Measurements from ENCODE around the gene S100A1. TPM values are rescaled to one million over a fixed set of nuclear protein-coding genes. Genes with fewer than 3 reads are reported as not detected.

The S100A1 gene
- total and polyA plus RNA-seq, 4 donors, result 0.31 to 1.8 (median 0.91) TPM; not detected in 1

DNA sequence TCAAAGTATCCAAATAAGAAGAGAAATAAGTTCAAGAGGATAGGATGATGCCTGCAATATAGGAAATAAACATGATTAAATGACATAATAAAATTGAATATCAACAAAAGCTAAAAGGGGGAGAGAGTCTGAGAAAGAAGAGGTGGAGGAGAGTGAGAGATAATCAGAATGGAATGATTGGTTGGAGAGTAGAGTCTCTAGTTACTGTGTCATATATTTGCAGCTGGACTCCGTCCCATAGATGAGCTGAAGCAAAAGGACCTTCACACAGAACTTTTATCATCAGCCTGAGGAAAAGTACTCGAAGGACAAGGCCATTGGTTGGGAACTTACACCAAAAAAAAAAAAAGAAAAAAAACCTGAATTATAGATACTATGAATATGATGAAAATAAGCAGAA is 39.8 kb upstream of the S100A1 start:
- Histone ChIP-seq H3K4me3 (no peak overlapping the region), H3K4me1 (ENCODE audit: control insufficient read depth in 5 of 5, insufficient read depth in 5 of 5, low read length in 5 of 5) (peaks cover 0 to 5% (median 0%) of the 10 kb centered on the region in 5 donors), H3K9me3 (ENCODE audit: control insufficient read depth in 4 of 4, insufficient read depth in 3 of 4, low read length in 3 of 4) (no peaks in the 10 kb centered on the region), H3K27me3 (ENCODE audit: control insufficient read depth in 3 of 3, insufficient read depth in 3 of 3, low read length in 2 of 3) (no peaks in the 10 kb centered on the region), H3K9ac (ENCODE audit: insufficient read depth in 1 of 2, low read length in 2 of 2) (no peak overlapping the region), H3K27ac (ENCODE audit: low read depth in 1 of 2, low read length in 1 of 2) (no peak overlapping the region), H3K36me3 (ENCODE audit: control insufficient read depth in 4 of 4, insufficient read depth in 4 of 4, low read length in 4 of 4) (peaks cover 0 to 2% (median 0%) of the 10 kb centered on the region in 4 donors)
- WGBS, 2 donors, result 91 to 92% methylated on average over 2 of the region's 2 CpGs
- DNase-seq (no peak), ATAC-seq (ENCODE audit: insufficient read depth, low FRiP score) (no peak)
- TF ChIP-seq, protein P1, sequence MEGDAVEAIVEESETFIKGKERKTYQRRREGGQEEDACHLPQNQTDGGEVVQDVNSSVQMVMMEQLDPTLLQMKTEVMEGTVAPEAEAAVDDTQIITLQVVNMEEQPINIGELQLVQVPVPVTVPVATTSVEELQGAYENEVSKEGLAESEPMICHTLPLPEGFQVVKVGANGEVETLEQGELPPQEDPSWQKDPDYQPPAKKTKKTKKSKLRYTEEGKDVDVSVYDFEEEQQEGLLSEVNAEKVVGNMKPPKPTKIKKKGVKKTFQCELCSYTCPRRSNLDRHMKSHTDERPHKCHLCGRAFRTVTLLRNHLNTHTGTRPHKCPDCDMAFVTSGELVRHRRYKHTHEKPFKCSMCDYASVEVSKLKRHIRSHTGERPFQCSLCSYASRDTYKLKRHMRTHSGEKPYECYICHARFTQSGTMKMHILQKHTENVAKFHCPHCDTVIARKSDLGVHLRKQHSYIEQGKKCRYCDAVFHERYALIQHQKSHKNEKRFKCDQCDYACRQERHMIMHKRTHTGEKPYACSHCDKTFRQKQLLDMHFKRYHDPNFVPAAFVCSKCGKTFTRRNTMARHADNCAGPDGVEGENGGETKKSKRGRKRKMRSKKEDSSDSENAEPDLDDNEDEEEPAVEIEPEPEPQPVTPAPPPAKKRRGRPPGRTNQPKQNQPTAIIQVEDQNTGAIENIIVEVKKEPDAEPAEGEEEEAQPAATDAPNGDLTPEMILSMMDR (IDR thresholded peaks at IDR 0.05; ENCODE audit: control extremely low read depth, extremely low read depth), result no peak

DNA sequence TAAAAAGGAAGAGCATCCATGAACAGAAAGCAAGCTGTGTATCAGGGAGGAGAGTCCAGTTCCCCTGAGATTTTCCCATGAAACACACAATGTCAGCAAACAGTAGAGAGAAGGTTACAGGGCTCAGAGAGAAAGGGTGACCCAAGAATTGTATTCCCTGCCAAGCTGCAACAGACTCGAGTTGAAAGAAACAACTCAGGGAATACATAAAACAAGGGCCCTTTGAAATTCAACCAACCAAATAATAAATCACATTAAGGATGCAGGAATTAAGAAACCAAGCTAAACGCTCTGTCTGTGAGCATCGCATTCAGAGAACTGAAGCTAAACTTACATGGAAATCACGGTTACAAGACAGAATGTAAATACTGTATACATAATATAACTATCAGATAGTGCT is 35.5 kb upstream of the S100A1 start:
- H3K4me3 ChIP-seq, result no peak overlapping the region
- H3K9me3 ChIP-seq (ENCODE audit: control insufficient read depth in 4 of 4, insufficient read depth in 3 of 4, low read length in 3 of 4), result no peaks in the 10 kb centered on the region
- H3K27me3 ChIP-seq (ENCODE audit: control insufficient read depth in 3 of 3, insufficient read depth in 3 of 3, low read length in 2 of 3), result no peaks in the 10 kb centered on the region
- no peak overlapping the region for H3K9ac ChIP-seq (ENCODE audit: insufficient read depth in 1 of 2, low read length in 2 of 2)
- peaks cover 0 to under 1% (median 0%) of the 10 kb centered on the region in 4 donors for H3K36me3 ChIP-seq (ENCODE audit: control insufficient read depth in 4 of 4, insufficient read depth in 4 of 4, low read length in 4 of 4)
- TF ChIP-seq, protein P1 (IDR thresholded peaks at IDR 0.05; ENCODE audit: control extremely low read depth, extremely low read depth), result no peak
- H3K27ac ChIP-seq (ENCODE audit: low read depth in 1 of 2, low read length in 1 of 2), result no peak overlapping the region
- ATAC-seq (ENCODE audit: insufficient read depth, low FRiP score) (no peak), DNase-seq (no peak)
- H3K4me1 ChIP-seq (ENCODE audit: control insufficient read depth in 5 of 5, insufficient read depth in 5 of 5, low read length in 5 of 5), result peaks cover 0 to 5% (median 0%) of the 10 kb centered on the region in 5 donors
- 56 to 75% methylated on average over 4 of the region's 4 CpGs for WGBS, 2 donors

DNA sequence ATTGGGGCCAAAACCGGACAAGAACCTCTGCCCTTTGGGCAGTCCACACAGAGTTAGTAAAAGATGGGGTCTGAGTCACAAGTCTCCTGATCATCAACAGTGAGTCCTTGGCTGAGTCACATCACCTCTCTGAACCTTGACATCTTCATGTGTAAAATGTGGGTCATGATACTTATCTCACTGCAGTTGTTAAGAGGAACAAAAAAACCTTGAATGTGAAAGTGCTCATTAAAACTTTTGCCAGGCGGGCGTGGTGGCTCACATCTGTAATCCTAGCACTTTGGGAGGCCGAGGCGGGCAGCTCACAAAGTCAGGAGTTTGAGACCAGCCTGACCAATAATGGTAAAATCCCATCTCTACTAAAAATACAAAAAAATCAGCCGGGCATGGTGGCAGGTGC is 31.0 kb upstream of the S100A1 start:
- ATAC-seq (ENCODE audit: insufficient read depth, low FRiP score) (no peak), DNase-seq (no peak)
- Histone ChIP-seq H3K36me3 (ENCODE audit: control insufficient read depth in 4 of 4, insufficient read depth in 4 of 4, low read length in 4 of 4) (no peaks in the 10 kb centered on the region), H3K27me3 (ENCODE audit: control insufficient read depth in 3 of 3, insufficient read depth in 3 of 3, low read length in 2 of 3) (no peaks in the 10 kb centered on the region), H3K9me3 (ENCODE audit: control insufficient read depth in 4 of 4, insufficient read depth in 3 of 4, low read length in 3 of 4) (no peaks in the 10 kb centered on the region), H3K27ac (ENCODE audit: low read depth in 1 of 2, low read length in 1 of 2) (no peak overlapping the region), H3K4me3 (no peak overlapping the region), H3K9ac (ENCODE audit: insufficient read depth in 1 of 2, low read length in 2 of 2) (no peak overlapping the region), H3K4me1 (ENCODE audit: control insufficient read depth in 5 of 5, insufficient read depth in 5 of 5, low read length in 5 of 5) (peaks cover 0 to 13% (median 2%) of the 10 kb centered on the region in 5 donors)
- TF ChIP-seq, protein P1 (IDR thresholded peaks at IDR 0.05; ENCODE audit: control extremely low read depth, extremely low read depth), result no peak
- WGBS, 2 donors, result 88% methylated on average over 6 of the region's 6 CpGs

All from lung (tissue), 12 donors.